ENCODE measurements around the gene MMP23B. TPM values are rescaled to one million over a fixed set of nuclear protein-coding genes. Genes with fewer than 3 reads are reported as not detected.
"Not testable (repeated sequence)": the region's sequence is repeated elsewhere in the genome, so short reads cannot be mapped to it uniquely, and the experiment has no call there.

MMP23B gene
- total RNA-seq, 2 donors from 2014 or later, result 1.5 TPM

GRCh38 chr1:1627261-1627828 is 4.6 kb upstream of the MMP23B start:
- Mint-ChIP-seq H3K4me3 (no peak overlapping the region), H3K36me3 (ENCODE audit: insufficient read depth in 2 of 2) (peaks cover 2% of the 10 kb centered on the region in 2 donors), H3K27me3 (ENCODE audit: low read depth) (no peaks in the 10 kb centered on the region), H3K4me1 (ENCODE audit: low read depth) (no peaks in the 10 kb centered on the region), H3K9me3 (no peaks in the 10 kb centered on the region), H3K27ac (no peak overlapping the region)
- DNase-seq (no peak), ATAC-seq (replicated peaks in 1 of 2) (no peak)

GRCh38 chr1:1627829-1628753 is 3.9 kb upstream of the MMP23B start:
- H3K4me3 Mint-ChIP-seq, result peak overlapping the region in 1 of 2 donors; percentile 45
- H3K27ac Mint-ChIP-seq, result no peak overlapping the region
- H3K4me1 Mint-ChIP-seq (ENCODE audit: low read depth), result no peaks in the 10 kb centered on the region
- no peaks in the 10 kb centered on the region for H3K27me3 Mint-ChIP-seq (ENCODE audit: low read depth)
- peaks cover 2% of the 10 kb centered on the region in 2 donors for H3K36me3 Mint-ChIP-seq (ENCODE audit: insufficient read depth in 2 of 2)
- no peak for ATAC-seq (replicated peaks in 1 of 2)
- DNase-seq, result no peak
- no peaks in the 10 kb centered on the region for H3K9me3 Mint-ChIP-seq

- Mint-ChIP-seq H3K27ac (no peak overlapping the region), H3K36me3 (ENCODE audit: insufficient read depth in 2 of 2) (peaks cover 2% of the 10 kb centered on the region in 2 donors), H3K27me3 (ENCODE audit: low read depth) (no peaks in the 10 kb centered on the region), H3K4me3 (peak overlapping the region; percentile 43 to 45), H3K4me1 (ENCODE audit: low read depth) (no peaks in the 10 kb centered on the region), H3K9me3 (no peaks in the 10 kb centered on the region)
- ATAC-seq (replicated peaks in 1 of 2) (peak; percentile 4 to 10), DNase-seq (peak; percentile 35 to 40)
Measured at GRCh38 chr1:1628754-1629429, 3.1 kb upstream of the MMP23B start.

GRCh38 chr1:1629430-1630190 is 2.4 kb upstream of the MMP23B start:
- no peaks in the 10 kb centered on the region for H3K9me3 Mint-ChIP-seq
- peak overlapping the region; percentile 60 to 71 for H3K4me3 Mint-ChIP-seq
- peak overlapping the region; percentile 80 for H3K27ac Mint-ChIP-seq
- H3K4me1 Mint-ChIP-seq (ENCODE audit: low read depth), result no peaks in the 10 kb centered on the region
- peaks cover 2% of the 10 kb centered on the region in 2 donors for H3K36me3 Mint-ChIP-seq (ENCODE audit: insufficient read depth in 2 of 2)
- no peaks in the 10 kb centered on the region for H3K27me3 Mint-ChIP-seq (ENCODE audit: low read depth)
- ATAC-seq (replicated peaks in 1 of 2) (peak; percentile 40 to 41), DNase-seq (peak; percentile 61 to 66)

GRCh38 chr1:1630191-1630964 is 1.6 kb upstream of the MMP23B start:
- H3K27ac Mint-ChIP-seq, result peak overlapping the region; percentile 85
- ATAC-seq (replicated peaks in 1 of 2), result peak; percentile 89 to 90
- H3K27me3 Mint-ChIP-seq (ENCODE audit: low read depth), result no peaks in the 10 kb centered on the region
- peak overlapping the region; percentile 84 to 88 for H3K4me3 Mint-ChIP-seq
- H3K9me3 Mint-ChIP-seq, result no peaks in the 10 kb centered on the region
- H3K4me1 Mint-ChIP-seq (ENCODE audit: low read depth), result no peaks in the 10 kb centered on the region
- H3K36me3 Mint-ChIP-seq (ENCODE audit: insufficient read depth in 2 of 2), result peaks cover 2% of the 10 kb centered on the region in 2 donors
- DNase-seq, result peak; percentile 95 to 96

GRCh38 chr1:1630965-1631781 is 800 bp upstream of the MMP23B start:
- no peak overlapping the region for H3K27ac Mint-ChIP-seq
- H3K9me3 Mint-ChIP-seq, result no peaks in the 10 kb centered on the region
- ATAC-seq (replicated peaks in 1 of 2) (no peak), DNase-seq (peak in 1 of 2 donors; percentile 29)
- peaks cover 2% of the 10 kb centered on the region in 2 donors for H3K36me3 Mint-ChIP-seq (ENCODE audit: insufficient read depth in 2 of 2)
- H3K4me1 Mint-ChIP-seq (ENCODE audit: low read depth), result no peaks in the 10 kb centered on the region
- peak overlapping the region; percentile 51 to 68 for H3K4me3 Mint-ChIP-seq
- H3K27me3 Mint-ChIP-seq (ENCODE audit: low read depth), result no peaks in the 10 kb centered on the region

- ATAC-seq (replicated peaks in 1 of 2); H3K27ac Mint-ChIP-seq; H3K9me3 Mint-ChIP-seq; H3K4me3 Mint-ChIP-seq; H3K36me3 Mint-ChIP-seq (ENCODE audit: insufficient read depth in 2 of 2); H3K4me1 Mint-ChIP-seq (ENCODE audit: low read depth); DNase-seq; H3K27me3 Mint-ChIP-seq (ENCODE audit: low read depth): not testable (repeated sequence)
Measured at GRCh38 chr1:1633409-1633808, 1.4 kb downstream of the MMP23B start.

GRCh38 chr1:1634613-1635012 is 2.6 kb downstream of the MMP23B start:
- H3K27ac Mint-ChIP-seq; H3K27me3 Mint-ChIP-seq (ENCODE audit: low read depth); H3K9me3 Mint-ChIP-seq; ATAC-seq (replicated peaks in 1 of 2); H3K4me1 Mint-ChIP-seq (ENCODE audit: low read depth); H3K4me3 Mint-ChIP-seq; DNase-seq; H3K36me3 Mint-ChIP-seq (ENCODE audit: insufficient read depth in 2 of 2): not testable (repeated sequence)

- H3K27ac Mint-ChIP-seq; H3K4me1 Mint-ChIP-seq (ENCODE audit: low read depth); H3K36me3 Mint-ChIP-seq (ENCODE audit: insufficient read depth in 2 of 2): not testable (repeated sequence)
Measured at GRCh38 chr1:1636621-1637478, 4.9 kb downstream of the MMP23B start.

GRCh38 chr1:1637479-1637875 is 5.5 kb downstream of the MMP23B start:
- H3K27ac Mint-ChIP-seq; ATAC-seq (replicated peaks in 1 of 2); H3K36me3 Mint-ChIP-seq (ENCODE audit: insufficient read depth in 2 of 2); H3K9me3 Mint-ChIP-seq; H3K4me1 Mint-ChIP-seq (ENCODE audit: low read depth); H3K27me3 Mint-ChIP-seq (ENCODE audit: low read depth); H3K4me3 Mint-ChIP-seq; DNase-seq: not testable (repeated sequence)

More at GRCh38 chr1:1636621-1637478, 4.9 kb downstream of the MMP23B start:
- not testable (repeated sequence) for ATAC-seq (replicated peaks in 1 of 2); H3K4me3 Mint-ChIP-seq; H3K9me3 Mint-ChIP-seq; DNase-seq; H3K27me3 Mint-ChIP-seq (ENCODE audit: low read depth)

- H3K27ac Mint-ChIP-seq; DNase-seq; H3K4me1 Mint-ChIP-seq (ENCODE audit: low read depth); H3K9me3 Mint-ChIP-seq; ATAC-seq (replicated peaks in 1 of 2); H3K36me3 Mint-ChIP-seq (ENCODE audit: insufficient read depth in 2 of 2); H3K4me3 Mint-ChIP-seq; H3K27me3 Mint-ChIP-seq (ENCODE audit: low read depth): not testable (repeated sequence)
Measured at GRCh38 chr1:1638528-1638927, 6.6 kb downstream of the MMP23B start.

Measured in activated T-cell treated with anti-CD3 and anti-CD28 coated beads, Interleukin-2, amount 50 U/mL, for 72 hours (primary cell).